Muscle layer of colon (tissue), 2 donors: Measurements from ENCODE around the gene SV2C.
"Not testable (repeated sequence)": the region's sequence is repeated elsewhere in the genome, so short reads cannot be mapped to it uniquely, and the experiment has no call there.

Experiments
- H3K27ac ChIP-seq: one replicate; pipeline ENCODE4 v1.7.0; 2013; ENCODE audit warnings: low read depth, mild to moderate bottlenecking, low read length, moderate library complexity
- H3K27me3 ChIP-seq, 2 donors: one replicate each; pipeline ENCODE4 v1.7.0; 2013; ENCODE audit warnings: low read length in 2 of 2, mild to moderate bottlenecking in 2 of 2; ENCODE audit not compliant: insufficient read depth in 2 of 2, control insufficient read depth in 1 of 2
- H3K36me3 ChIP-seq: one replicate; pipeline ENCODE4 v1.7.0; 2013; ENCODE audit warnings: mild to moderate bottlenecking, low read length; ENCODE audit not compliant: insufficient read depth
- H3K4me1 ChIP-seq: one replicate; pipeline ENCODE4 v1.7.0; 2013; ENCODE audit warnings: mild to moderate bottlenecking, low read length; ENCODE audit not compliant: insufficient read depth
- H3K4me3 ChIP-seq, 2 donors: one replicate each; pipeline ENCODE4 v1.7.0; 2013; ENCODE audit warnings: low read length in 2 of 2, low read depth in 1 of 2, mild to moderate bottlenecking in 1 of 2, moderate library complexity in 1 of 2
- H3K9ac ChIP-seq: one replicate; pipeline ENCODE4 v1.7.0; 2013; ENCODE audit warnings: low read length
- H3K9me3 ChIP-seq: one replicate; pipeline ENCODE4 v1.7.0; 2013; ENCODE audit warnings: mild to moderate bottlenecking, low read length
- donor health status: abdominal sarcoma.
- donor health status: Adenocarcinoma of cecum.

SV2C gene

GRCh38 chr5:76335451-76335850, 252.3 kb downstream of the SV2C start:
- H3K27ac ChIP-seq, H3K4me1 ChIP-seq, H3K27me3 ChIP-seq, H3K36me3 ChIP-seq, H3K4me3 ChIP-seq, H3K9me3 ChIP-seq, H3K9ac ChIP-seq: not testable (repeated sequence)

- H3K27ac ChIP-seq, H3K9me3 ChIP-seq: not testable (repeated sequence)
These were observed 253.1 kb downstream of the SV2C start for GRCh38 chr5:76336253-76336809.

DNA sequence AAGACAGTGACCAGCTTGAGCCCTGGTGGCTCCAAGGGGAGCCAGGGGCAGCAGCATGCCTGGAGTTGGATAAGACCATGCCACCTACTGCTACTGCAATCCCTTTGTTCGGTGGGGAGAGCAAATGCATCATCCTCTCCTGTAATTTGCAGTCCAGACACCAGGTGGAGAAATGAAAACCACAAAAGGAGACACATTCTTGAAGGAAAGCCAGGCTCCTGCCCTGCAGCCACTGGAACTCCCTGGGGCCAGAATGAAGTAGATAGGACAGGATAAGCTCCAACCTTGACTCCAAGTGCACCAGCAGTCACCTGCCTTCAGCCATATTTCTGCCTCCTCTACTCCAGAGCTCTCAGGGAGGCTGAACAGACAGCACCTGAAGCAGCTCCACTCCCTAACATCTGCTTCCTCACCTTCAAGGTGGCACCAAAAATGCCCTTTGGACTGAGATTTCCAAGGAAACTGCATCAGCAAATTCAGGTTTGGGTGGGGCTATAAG, 254.8 kb downstream of the SV2C start:
- Histone ChIP-seq H3K27ac (no peak overlapping the region), H3K9me3 (no peaks in the 10 kb centered on the region), H3K9ac (no peak overlapping the region)

More at GRCh38 chr5:76336253-76336809, 253.1 kb downstream of the SV2C start:
- not testable (repeated sequence) for H3K27me3 ChIP-seq, H3K4me3 ChIP-seq, H3K9ac ChIP-seq, H3K4me1 ChIP-seq, H3K36me3 ChIP-seq

GRCh38 chr5:76339919-76340318, 256.7 kb downstream of the SV2C start:
- H3K4me3 ChIP-seq = no peak overlapping the region
- no peak overlapping the region for H3K9ac ChIP-seq
- no peak overlapping the region for H3K27ac ChIP-seq
- H3K9me3 ChIP-seq = no peaks in the 10 kb centered on the region
- no peaks in the 10 kb centered on the region for H3K36me3 ChIP-seq
- no peaks in the 10 kb centered on the region for H3K27me3 ChIP-seq
- H3K4me1 ChIP-seq = no peaks in the 10 kb centered on the region

More for the DNA sequence above, 254.8 kb downstream of the SV2C start:
- H3K4me3 ChIP-seq = no peak overlapping the region
- H3K27me3 ChIP-seq = no peaks in the 10 kb centered on the region
- no peaks in the 10 kb centered on the region for H3K4me1 ChIP-seq
- H3K36me3 ChIP-seq = no peaks in the 10 kb centered on the region

DNA sequence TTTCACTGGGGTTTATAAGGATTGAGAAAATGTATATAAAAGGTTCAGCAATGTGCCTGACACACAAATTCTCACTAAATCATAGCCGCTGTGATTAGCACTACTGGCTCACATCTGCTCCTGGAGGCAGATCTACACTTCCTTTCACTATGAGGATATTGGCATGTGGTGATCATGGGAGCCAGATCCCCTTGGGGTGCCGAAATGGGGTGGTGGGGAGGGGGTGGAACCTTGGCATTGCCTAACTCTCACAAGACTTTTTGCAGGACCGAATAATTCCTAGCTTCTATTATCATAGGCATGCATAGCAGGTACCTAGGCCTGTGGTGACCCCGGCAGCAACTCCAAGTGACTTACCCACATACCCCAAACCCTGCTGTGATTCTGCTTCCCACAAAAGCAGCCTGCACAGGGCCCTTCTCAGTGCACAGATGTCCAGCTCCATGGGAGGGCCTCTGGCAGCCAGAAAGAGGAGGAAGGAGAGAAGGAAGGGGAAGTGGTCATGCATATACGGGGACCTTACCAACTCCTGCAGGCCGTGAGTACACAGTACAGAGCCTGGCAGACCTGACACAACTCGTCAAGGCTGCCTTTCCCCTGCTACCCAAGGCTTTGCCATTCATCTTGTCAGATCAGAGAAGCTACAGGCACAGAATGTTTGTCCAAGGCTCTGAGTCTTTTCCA, 258.6 kb downstream of the SV2C start:
- no peaks in the 10 kb centered on the region for H3K36me3 ChIP-seq
- H3K27me3 ChIP-seq = no peaks in the 10 kb centered on the region
- no peak overlapping the region for H3K4me3 ChIP-seq
- no peak overlapping the region for H3K27ac ChIP-seq
- no peaks in the 10 kb centered on the region for H3K4me1 ChIP-seq
- H3K9me3 ChIP-seq = no peaks in the 10 kb centered on the region
- no peak overlapping the region for H3K9ac ChIP-seq

GRCh38 chr5:76342474-76342873, 259.3 kb downstream of the SV2C start:
- H3K27ac ChIP-seq = no peak overlapping the region
- no peak overlapping the region for H3K4me3 ChIP-seq
- no peaks in the 10 kb centered on the region for H3K27me3 ChIP-seq
- no peaks in the 10 kb centered on the region for H3K9me3 ChIP-seq
- no peaks in the 10 kb centered on the region for H3K4me1 ChIP-seq
- no peaks in the 10 kb centered on the region for H3K36me3 ChIP-seq
- H3K9ac ChIP-seq = no peak overlapping the region

DNA sequence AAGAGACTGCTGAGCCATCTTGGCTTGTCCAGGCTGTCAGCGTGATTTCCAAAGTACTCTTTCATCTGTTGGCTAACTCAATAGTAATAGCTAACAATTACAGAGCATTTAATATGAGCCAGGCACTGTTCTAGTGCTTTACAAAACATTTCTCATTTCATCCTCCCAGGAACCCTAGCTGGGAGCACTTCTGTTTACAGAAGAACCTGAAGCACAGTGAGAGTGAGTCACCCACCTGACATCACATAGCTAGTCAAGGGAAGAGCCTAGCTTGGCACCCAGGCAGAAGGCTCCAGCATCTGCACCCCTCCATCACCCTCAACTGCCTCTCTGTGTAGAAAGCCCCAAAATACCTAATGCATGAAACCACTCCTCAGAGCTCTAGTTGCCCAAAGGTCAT, 262.4 kb downstream of the SV2C start:
- Histone ChIP-seq H3K36me3 (no peaks in the 10 kb centered on the region), H3K27me3 (no peaks in the 10 kb centered on the region), H3K9me3 (no peaks in the 10 kb centered on the region), H3K4me1 (no peaks in the 10 kb centered on the region), H3K9ac (no peak overlapping the region), H3K4me3 (no peak overlapping the region), H3K27ac (no peak overlapping the region)

DNA sequence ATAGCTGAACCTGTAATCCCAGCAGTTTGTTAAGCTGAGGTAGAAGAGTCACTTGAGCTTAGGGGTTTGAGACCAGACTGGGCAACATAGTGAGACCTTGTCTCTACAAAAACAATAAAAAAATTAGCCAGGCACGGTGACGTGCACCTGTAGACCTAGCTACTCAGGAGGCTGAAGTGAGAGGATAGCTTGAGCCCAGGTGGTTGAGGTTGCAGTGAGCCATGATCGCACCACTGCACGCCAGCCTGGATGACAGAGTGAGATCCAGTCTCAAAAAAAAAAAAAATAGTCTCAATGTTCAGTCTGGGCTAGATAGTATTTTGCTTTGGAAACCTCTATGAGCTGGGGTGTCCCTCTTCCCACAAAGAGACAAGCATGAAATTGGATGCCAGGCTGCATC, 268.0 kb downstream of the SV2C start:
- no peak overlapping the region for H3K9ac ChIP-seq
- H3K36me3 ChIP-seq = no peaks in the 10 kb centered on the region
- H3K27me3 ChIP-seq = no peaks in the 10 kb centered on the region
- H3K4me1 ChIP-seq = no peaks in the 10 kb centered on the region
- no peak overlapping the region for H3K4me3 ChIP-seq
- H3K9me3 ChIP-seq = no peaks in the 10 kb centered on the region
- no peak overlapping the region for H3K27ac ChIP-seq

DNA sequence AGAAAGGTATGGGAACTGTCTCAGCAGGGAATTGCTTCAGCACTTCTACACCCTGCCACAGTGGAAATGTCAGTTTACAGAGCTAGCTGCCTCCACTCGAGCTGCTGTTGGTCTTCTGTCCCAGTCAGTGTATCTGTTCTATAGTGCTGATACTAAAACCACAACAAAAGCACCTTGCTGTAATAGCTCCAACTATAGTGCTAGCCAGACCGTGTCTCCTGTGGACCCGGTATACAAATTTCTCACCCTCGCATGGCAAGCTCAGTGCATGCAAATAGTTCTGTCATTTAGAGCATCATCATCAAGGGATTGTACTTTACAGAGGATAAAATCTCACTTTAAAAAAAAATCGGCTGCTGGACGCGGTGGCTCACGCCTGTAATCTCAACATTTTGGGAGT, 268.4 kb downstream of the SV2C start:
- no peak overlapping the region for H3K9ac ChIP-seq
- H3K4me3 ChIP-seq = no peak overlapping the region
- H3K9me3 ChIP-seq = no peaks in the 10 kb centered on the region
- H3K36me3 ChIP-seq = no peaks in the 10 kb centered on the region
- H3K27ac ChIP-seq = no peak overlapping the region
- no peaks in the 10 kb centered on the region for H3K27me3 ChIP-seq
- H3K4me1 ChIP-seq = no peaks in the 10 kb centered on the region

GRCh38 chr5:76356887-76357286, 273.7 kb downstream of the SV2C start:
- Histone ChIP-seq H3K36me3 (no peaks in the 10 kb centered on the region), H3K4me1 (no peaks in the 10 kb centered on the region), H3K27ac (no peak overlapping the region), H3K27me3 (no peaks in the 10 kb centered on the region), H3K4me3 (no peak overlapping the region), H3K9me3 (no peaks in the 10 kb centered on the region), H3K9ac (no peak overlapping the region)

- no peaks in the 10 kb centered on the region for H3K27me3 ChIP-seq
- no peaks in the 10 kb centered on the region for H3K4me1 ChIP-seq
- H3K9ac ChIP-seq = no peak overlapping the region
- H3K9me3 ChIP-seq = no peaks in the 10 kb centered on the region
- H3K36me3 ChIP-seq = no peaks in the 10 kb centered on the region
- no peak overlapping the region for H3K4me3 ChIP-seq
- no peak overlapping the region for H3K27ac ChIP-seq
These were observed 280.4 kb downstream of the SV2C start for GRCh38 chr5:76363352-76364225.
